Omental fat pad (tissue), 4 donors: Measurements from ENCODE around the gene ARSD. TPM values are rescaled to one million over a fixed set of nuclear protein-coding genes. Genes with fewer than 3 reads are reported as not detected.

Experiments
- ATAC-seq: fragments of 150-250 bp; one replicate; pipeline ENCODE4 v1.9.1; 2016; ENCODE audit warnings: mild to moderate bottlenecking, moderate library complexity; ENCODE audit not compliant: low FRiP score
- DNase-seq: peaks from one replicate; pipeline ENCODE4 v3.0.0-alpha.2; 2019; ENCODE audit warnings: low spot score
- total RNA-seq, 4 donors: library from RNA; depleted of rRNA; stranded (reverse); fragments of >200 nt; gene quantifications; one replicate each; pipeline ENCODE4 v1.1.0, GENCODE V29; 2016
- TF ChIP-seq, protein P1 (sequence below), 3 donors: fragments of 450-650 bp; IDR thresholded peaks; one replicate each; pipeline ENCODE4 v1.5.1; 2016 to 2017; ENCODE audit warnings: antibody characterized with exemption in 3 of 3, mild to moderate bottlenecking in 3 of 3, moderate library complexity in 2 of 3

Gene ARSD
- total RNA-seq, 4 donors from 2014 or later, result 17.3 to 33.8 (median 27.1) TPM

- TF ChIP-seq, protein P1, sequence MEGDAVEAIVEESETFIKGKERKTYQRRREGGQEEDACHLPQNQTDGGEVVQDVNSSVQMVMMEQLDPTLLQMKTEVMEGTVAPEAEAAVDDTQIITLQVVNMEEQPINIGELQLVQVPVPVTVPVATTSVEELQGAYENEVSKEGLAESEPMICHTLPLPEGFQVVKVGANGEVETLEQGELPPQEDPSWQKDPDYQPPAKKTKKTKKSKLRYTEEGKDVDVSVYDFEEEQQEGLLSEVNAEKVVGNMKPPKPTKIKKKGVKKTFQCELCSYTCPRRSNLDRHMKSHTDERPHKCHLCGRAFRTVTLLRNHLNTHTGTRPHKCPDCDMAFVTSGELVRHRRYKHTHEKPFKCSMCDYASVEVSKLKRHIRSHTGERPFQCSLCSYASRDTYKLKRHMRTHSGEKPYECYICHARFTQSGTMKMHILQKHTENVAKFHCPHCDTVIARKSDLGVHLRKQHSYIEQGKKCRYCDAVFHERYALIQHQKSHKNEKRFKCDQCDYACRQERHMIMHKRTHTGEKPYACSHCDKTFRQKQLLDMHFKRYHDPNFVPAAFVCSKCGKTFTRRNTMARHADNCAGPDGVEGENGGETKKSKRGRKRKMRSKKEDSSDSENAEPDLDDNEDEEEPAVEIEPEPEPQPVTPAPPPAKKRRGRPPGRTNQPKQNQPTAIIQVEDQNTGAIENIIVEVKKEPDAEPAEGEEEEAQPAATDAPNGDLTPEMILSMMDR (IDR thresholded peaks at IDR 0.05), result no peak
- DNase-seq (no peak), ATAC-seq (no peak)
Observed at GRCh38 chrX:2913118-2913517, 16.0 kb downstream of the ARSD start.

GRCh38 chrX:2910109-2910508 is 19.0 kb downstream of the ARSD start:
- no peak for ATAC-seq
- TF ChIP-seq, protein P1 (IDR thresholded peaks at IDR 0.05), result no peak
- no peak for DNase-seq

- DNase-seq (no peak), ATAC-seq (no peak)
- TF ChIP-seq, protein P1 (IDR thresholded peaks at IDR 0.05), result no peak
Observed at GRCh38 chrX:2908125-2908685, 20.9 kb downstream of the ARSD start.

DNA sequence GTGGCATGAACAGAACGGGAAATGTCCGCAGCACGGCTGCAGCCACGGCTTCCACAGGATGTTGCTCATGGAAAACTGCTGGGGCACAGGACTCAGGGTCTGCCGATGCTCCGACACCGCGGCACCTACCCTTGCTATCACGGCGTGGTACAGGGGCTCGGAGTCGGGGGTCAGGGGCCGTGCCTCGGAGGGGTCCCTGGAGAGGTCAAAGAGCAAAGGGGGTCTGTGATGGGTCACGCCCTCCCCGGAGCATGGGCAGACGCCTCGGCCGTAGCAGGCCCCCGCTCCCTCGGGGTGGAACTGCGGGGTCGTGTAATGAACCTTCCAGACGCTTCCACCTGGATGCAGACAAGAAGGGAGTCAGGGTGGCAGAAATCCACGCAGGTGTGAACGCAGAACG is 21.8 kb downstream of the ARSD start:
- TF ChIP-seq, protein P1 (IDR thresholded peaks at IDR 0.05), result no peak
- DNase-seq (no peak), ATAC-seq (no peak)

DNA sequence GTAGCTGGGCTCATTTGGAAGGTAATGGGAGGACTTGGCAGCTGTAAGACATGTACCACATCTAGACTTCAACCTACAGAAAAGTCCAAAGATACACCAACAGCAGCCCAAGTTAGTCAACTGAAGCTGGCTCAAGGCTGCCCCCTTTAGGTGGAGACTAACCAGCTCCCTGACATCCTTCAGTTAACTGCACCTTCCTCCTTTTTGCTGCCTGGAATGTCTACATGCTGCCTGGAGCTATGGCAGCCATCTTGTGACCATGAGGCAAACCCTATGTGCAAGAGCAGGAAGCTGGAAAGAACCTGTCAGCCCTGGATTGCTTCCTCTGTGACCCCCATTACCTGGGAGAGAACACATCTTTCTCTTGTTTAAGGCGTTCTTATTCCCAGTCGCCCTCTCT is 25.8 kb downstream of the ARSD start:
- no peak for DNase-seq
- TF ChIP-seq, protein P1 (IDR thresholded peaks at IDR 0.05), result no peak
- ATAC-seq, result no peak

DNA sequence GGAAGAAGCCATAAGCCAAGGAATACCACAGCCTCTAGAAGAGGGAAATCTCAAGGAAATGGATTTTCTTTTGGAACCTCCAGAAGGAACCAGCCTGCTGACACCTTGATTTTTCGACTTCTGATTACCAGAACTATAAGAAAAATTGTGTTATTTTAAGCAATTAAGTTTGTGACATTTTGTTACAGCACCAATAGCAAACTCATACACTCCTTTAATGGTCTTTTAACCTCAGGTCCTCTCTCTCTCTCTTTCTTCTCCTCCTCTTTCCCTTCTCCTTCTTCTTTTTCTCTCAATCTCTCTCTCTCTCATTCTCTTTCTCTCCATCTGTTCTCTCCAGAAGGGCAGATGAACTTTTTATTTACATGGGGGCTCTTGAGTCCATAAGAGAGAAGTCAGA is 26.3 kb downstream of the ARSD start:
- DNase-seq (no peak), ATAC-seq (no peak)
- TF ChIP-seq, protein P1 (IDR thresholded peaks at IDR 0.05), result no peak

DNA sequence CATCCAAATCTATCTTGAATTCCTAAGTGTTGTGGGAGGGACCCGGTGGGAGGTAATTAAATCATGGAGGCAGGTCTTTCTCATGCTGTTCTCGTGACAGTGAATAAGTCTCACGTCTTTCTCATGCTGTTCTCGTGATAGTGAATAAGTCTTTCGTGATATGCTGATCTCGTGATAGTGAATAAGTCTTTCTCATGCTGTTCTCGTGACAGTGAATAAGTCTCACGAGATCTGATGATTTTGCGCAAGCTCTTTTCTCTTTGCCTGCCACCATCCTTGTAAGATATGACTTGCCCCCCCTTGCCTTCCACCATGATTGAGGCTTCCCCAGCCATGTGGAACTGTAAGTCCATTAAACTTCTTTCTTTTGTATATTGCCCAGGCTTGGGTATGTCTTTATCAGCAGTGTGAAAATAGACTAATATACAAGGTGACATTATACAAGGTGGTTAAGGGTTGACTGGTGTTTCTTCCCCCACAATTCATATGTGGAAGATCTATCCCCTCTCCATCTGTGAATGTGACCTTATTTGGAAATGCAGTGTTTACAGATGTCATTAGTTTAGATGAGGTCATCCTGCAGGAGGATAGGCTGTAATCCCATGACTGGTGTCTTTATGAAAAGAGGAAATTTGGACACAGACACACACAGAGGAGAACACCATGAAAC is 27.6 kb downstream of the ARSD start:
- ATAC-seq (no peak), DNase-seq (no peak)
- TF ChIP-seq, protein P1 (IDR thresholded peaks at IDR 0.05), result no peak
